GM18511 (cell line): ENCODE results near the gene MAP4K4.

ENCODE experiments used
- ATAC-seq: cut with Tn5 transposase; IDR thresholded peaks from one replicate; pipeline ENCODE4 v1.9.1; 2021; ENCODE audit warnings: mild to moderate bottlenecking, moderate library complexity; ENCODE audit not compliant: unreplicated experiment

Gene MAP4K4

DNA sequence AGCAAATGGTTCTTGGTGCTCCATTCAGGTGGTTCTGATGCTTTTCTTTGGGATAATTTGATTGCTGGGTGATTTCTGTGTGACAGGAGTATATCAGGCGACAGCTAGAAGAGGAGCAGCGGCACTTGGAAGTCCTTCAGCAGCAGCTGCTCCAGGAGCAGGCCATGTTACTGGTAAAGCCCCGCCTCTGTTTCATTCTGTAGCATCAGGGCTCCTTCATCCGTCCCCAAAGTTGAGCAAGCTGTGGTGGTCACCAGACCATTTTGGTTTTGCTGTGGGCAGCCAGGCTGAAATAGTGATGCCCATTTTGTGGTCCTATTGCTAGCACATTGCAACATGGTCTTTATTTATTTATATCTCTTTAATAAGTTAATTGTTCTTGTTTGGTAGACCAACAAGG lies 161.4 kb downstream of the MAP4K4 start:
- no peak for ATAC-seq

- ATAC-seq = no peak
These were observed 162.1 kb downstream of the MAP4K4 start for GRCh38 chr2:101859604-101860003.

GRCh38 chr2:101860157-101860556 lies 162.7 kb downstream of the MAP4K4 start:
- no peak for ATAC-seq

DNA sequence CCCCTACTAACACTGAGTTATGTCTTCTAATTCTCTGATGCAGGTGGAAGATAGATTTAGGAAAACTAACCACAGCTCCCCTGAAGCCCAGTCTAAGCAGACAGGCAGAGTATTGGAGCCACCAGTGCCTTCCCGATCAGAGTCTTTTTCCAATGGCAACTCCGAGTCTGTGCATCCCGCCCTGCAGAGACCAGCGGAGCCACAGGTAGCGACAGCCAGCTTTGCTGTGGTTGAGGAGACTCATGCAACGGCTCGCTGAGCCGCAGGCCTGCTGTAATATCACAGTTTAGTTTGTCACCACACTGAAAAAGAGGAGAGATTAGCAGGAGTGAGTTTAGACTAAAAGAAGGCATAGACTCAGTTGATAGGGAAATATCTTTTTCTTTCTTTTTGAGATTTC lies 163.3 kb downstream of the MAP4K4 start:
- ATAC-seq = no peak

DNA sequence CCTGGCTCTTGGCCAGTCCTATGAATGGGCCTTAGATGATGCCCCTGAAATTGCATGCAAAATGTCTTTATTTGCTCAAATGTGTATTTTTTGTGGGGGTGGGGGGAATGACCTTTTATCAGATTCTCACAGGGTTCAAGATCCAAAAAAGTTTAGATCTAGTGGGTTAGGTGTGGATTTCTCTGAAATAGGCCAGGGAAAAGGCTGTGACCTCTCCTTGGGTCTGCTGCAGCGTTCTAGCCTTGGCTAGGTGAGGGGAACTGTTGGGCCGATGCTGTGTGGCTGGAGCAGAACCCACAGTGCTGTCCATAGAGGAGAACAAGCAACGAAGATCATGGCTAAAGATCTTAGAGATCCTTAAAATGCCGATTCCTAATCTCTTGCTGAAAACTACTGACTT lies 163.9 kb downstream of the MAP4K4 start:
- no peak for ATAC-seq

GRCh38 chr2:101863534-101863933 lies 166.0 kb downstream of the MAP4K4 start:
- no peak for ATAC-seq

- no peak for ATAC-seq
These were observed 166.9 kb downstream of the MAP4K4 start for GRCh38 chr2:101864426-101864825.

- no peak for ATAC-seq
These were observed 171.0 kb downstream of the MAP4K4 start for GRCh38 chr2:101868525-101868924.

- no peak for ATAC-seq
These were observed 172.0 kb downstream of the MAP4K4 start for GRCh38 chr2:101869527-101869926.

GRCh38 chr2:101870444-101870843 lies 172.9 kb downstream of the MAP4K4 start:
- no peak for ATAC-seq

DNA sequence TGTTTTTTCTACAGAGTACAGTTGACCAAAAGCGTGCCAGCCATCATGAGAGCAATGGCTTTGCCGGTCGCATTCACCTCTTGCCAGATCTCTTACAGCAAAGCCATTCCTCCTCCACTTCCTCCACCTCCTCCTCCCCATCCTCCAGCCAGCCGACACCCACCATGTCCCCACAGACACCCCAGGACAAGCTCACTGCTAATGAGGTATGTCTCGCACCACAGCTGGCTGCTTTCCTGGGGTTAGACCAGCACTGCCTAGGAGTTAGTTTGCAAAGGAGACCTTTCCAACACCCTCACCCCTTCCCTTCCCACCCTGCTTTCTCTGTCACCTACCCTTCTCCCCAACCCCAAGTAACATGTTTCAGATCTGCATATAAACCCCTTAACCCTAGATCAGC lies 174.0 kb downstream of the MAP4K4 start:
- no peak for ATAC-seq

DNA sequence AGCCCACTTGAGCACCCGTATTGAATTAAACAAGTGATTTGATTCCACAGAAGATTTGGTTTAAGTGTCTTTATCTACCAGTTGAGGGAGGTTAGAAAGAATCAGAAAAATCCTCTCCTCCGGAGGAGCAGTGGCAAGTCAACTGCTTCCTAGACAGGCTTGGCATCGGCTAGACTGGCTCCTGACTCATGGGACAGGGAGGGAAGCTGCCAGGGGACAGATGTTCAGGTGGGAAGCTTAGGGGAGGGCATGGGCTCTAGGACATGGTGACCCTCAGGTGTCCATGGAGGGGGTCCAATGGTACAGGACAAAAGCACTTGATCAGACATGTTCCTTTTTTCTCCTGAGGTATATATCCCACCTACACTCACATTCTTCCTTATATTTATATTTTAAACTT lies 175.0 kb downstream of the MAP4K4 start:
- no peak for ATAC-seq

- ATAC-seq = no peak
These were observed 176.0 kb downstream of the MAP4K4 start for GRCh38 chr2:101873543-101873942.

DNA sequence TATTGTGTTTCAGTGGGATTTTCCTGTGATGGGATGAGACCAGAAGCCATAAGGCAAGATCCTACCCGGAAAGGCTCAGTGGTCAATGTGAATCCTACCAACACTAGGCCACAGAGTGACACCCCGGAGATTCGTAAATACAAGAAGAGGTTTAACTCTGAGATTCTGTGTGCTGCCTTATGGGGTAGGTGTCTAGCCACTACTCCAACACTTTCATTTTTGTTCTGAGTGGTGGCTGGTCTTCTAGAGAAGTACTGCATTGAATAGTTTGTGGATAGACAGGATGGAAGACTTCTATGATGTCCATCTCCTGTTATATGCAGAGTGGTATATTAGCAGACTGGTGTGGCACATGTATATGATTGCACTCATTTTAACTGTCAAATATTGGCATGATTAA lies 176.6 kb downstream of the MAP4K4 start:
- no peak for ATAC-seq

DNA sequence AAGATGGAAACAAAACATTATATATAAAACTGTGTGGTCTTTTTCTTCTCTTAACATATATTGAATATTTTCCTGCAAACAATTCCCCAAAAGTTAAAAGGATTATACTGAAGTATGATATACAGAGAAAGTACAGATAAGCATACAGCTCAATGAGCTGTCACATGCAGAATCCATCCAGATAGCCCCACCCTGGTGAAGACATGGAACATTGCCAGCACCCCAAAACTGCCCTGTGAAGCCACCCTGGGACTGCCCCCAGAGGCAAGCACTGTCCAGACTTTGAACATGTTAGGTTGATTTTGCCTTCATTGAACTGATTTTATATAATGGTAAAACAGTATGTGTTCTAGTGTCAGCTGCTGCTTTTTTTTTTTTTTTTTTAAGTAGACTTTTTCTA lies 182.0 kb downstream of the MAP4K4 start:
- no peak for ATAC-seq

DNA sequence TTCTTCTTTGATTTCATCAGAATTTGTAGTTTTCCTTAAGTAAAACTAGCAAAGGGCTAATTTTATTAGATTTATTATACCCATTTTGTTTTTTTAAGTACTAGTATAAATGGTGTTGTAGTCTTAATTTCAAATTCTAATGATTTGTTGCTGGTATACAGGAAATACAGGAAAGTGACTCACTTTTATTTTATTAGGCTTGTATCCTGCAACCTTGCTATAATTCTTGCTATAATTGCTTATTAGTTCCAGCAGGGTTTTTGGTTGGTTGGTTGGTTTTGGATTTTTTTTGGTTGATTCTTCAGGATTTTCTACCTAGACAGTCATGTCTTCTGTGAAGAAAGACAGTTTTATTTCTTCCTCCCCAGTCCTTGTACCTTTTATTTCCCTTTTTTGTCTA lies 183.6 kb downstream of the MAP4K4 start:
- no peak for ATAC-seq

DNA sequence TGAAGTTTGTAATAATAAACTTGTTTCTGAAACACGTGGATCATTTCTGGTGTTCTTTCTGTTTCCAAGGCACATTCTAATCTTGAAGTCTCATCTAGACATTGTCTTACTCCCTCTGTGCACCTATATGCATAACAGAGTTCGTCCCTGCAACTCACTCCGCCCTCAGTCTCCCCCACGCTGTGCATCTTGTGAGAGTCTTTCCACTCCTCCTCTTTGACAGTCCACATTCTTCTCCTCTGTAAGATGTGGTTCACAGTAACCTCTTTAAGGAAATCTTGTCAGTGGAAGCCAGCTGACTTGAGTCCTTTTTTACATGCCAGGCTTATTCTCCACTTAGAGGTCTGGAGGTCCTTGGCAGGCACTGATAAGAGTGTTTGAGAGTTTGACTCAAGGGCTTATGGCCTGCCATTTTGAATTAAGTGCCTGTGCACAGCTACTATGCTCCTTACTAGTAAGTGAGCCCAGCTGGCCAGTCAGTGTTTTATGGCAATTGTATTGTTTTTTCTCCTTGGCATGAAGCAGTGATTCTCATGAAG lies 185.3 kb downstream of the MAP4K4 start:
- ATAC-seq = no peak

DNA sequence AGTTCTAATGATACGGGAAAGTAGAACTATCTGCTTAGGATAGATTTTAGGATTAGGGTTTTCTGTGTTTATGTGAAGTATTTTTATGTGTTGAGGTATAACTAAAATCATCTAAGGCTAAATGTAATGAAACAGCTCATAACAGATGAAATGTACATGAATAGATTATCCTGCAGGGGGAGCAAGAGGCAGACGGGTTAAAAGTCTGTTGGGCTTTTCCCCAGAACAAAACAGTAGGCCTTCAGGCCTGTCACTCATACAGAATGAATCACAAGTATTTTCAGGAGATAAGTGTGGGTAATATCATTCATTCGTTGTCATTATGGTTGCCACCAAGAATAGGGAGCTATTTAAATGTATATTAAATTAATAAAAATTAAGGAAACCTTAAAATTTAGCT lies 186.4 kb downstream of the MAP4K4 start:
- ATAC-seq = peak; percentile 75

GRCh38 chr2:101884423-101884822 lies 186.9 kb downstream of the MAP4K4 start:
- ATAC-seq = no peak

GRCh38 chr2:101887328-101887727 lies 189.8 kb downstream of the MAP4K4 start:
- no peak for ATAC-seq

- ATAC-seq = no peak
These were observed 192.1 kb downstream of the MAP4K4 start for GRCh38 chr2:101889460-101890098.

- peak; percentile 76 for ATAC-seq
These were observed 194.9 kb downstream of the MAP4K4 start for GRCh38 chr2:101892377-101892776.
